Activated T-helper 1 cell treated with anti-CD3 and anti-CD28 coated beads, Interleukin-12 subunit alpha, Interleukin-12 subunit beta, Interleukin-2, Interleukin-4 antibody, amounts not matched to agents 30 ng/mL and 10 ng/mL and 1 ng/mL, durations not matched to agents 14 hours and 24 hours and 36 hours (primary cell): ENCODE data around the gene FLNA. TPM values are rescaled to one million over a fixed set of nuclear protein-coding genes. Genes with fewer than 3 reads are reported as not detected.
"Not testable (repeated sequence)": the region's sequence is repeated elsewhere in the genome, so short reads cannot be mapped to it uniquely, and the experiment has no call there.

ENCODE experiments used
- DNase-seq: peaks from one replicate; pipeline ENCODE4 v3.0.0; 2021; ENCODE audit warnings: low spot score
- H3K27ac Mint-ChIP-seq: one replicate; pipeline ENCODE4 v1.8.0; 2021; ENCODE audit warnings: mild to moderate bottlenecking, mixed read lengths
- H3K27me3 Mint-ChIP-seq: one replicate; pipeline ENCODE4 v1.8.0; 2022; ENCODE audit warnings: mild to moderate bottlenecking, moderate library complexity, mixed read lengths; ENCODE audit not compliant: insufficient read depth
- H3K36me3 Mint-ChIP-seq: one replicate; pipeline ENCODE4 v1.8.0; 2021; ENCODE audit warnings: low read depth, mixed read lengths
- H3K4me1 Mint-ChIP-seq: one replicate; pipeline ENCODE4 v1.8.0; 2021; ENCODE audit warnings: low read depth, mixed read lengths
- H3K4me3 Mint-ChIP-seq: one replicate; pipeline ENCODE4 v1.8.0; 2021; ENCODE audit warnings: mild to moderate bottlenecking, moderate library complexity, mixed read lengths
- H3K9me3 Mint-ChIP-seq: one replicate; pipeline ENCODE4 v1.8.0; 2021; ENCODE audit warnings: mixed read lengths
- intact Hi-C: fragments of 100-400 bp; cut with micrococcal nuclease; formaldehyde crosslinking; loops from one replicate; pipeline ENCODE4 v1.15.1; 2024
- total RNA-seq: library from RNA; stranded (reverse); gene quantifications from 2 replicates; pipeline ENCODE4 v1.2.3, GENCODE V29; 2022

Gene FLNA
- total RNA-seq, 1 donor from 2014 or later: 873 TPM

GRCh38 chrX:154396973-154397887 lies 22.8 kb upstream of the FLNA start:
- Mint-ChIP-seq H3K4me3 (peak overlapping the region; percentile 98), H3K9me3 (no peaks in the 10 kb centered on the region), H3K27ac (peak overlapping the region; percentile 99), H3K4me1 (peaks cover 8% of the 10 kb centered on the region), H3K27me3 (no peaks in the 10 kb centered on the region), H3K36me3 (peaks cover 20% of the 10 kb centered on the region)
- peak; percentile 59 for DNase-seq
- intact Hi-C loops: loop anchor here (5.0 to 10.0 kb wide), 3 partner anchors 135 to 672 kb away; partner anchors contain the start of genes ABCD1, ARHGAP4 and BCAP31

- H3K4me1 Mint-ChIP-seq, DNase-seq, H3K27me3 Mint-ChIP-seq, H3K27ac Mint-ChIP-seq, H3K9me3 Mint-ChIP-seq: not testable (repeated sequence)
- Mint-ChIP-seq H3K36me3 (peaks cover 20% of the 10 kb centered on the region), H3K4me3 (peak overlapping the region; percentile 98)
- intact Hi-C loops: loop anchor here (5.0 to 10.0 kb wide), 3 partner anchors 136 to 672 kb away; partner anchors contain the start of genes ABCD1, ARHGAP4 and BCAP31
Measured at GRCh38 chrX:154396363-154396762, 21.9 kb upstream of the FLNA start.

GRCh38 chrX:154389812-154390747 lies 15.6 kb upstream of the FLNA start:
- H3K9me3 Mint-ChIP-seq, DNase-seq, H3K27me3 Mint-ChIP-seq, H3K4me1 Mint-ChIP-seq, H3K4me3 Mint-ChIP-seq, H3K27ac Mint-ChIP-seq, H3K36me3 Mint-ChIP-seq: not testable (repeated sequence)
- intact Hi-C loops: loop anchor here (10.0 kb wide), 2 partner anchors 465 to 665 kb away; partner anchors contain the start of genes ABCD1, ARHGAP4 and BCAP31

GRCh38 chrX:154388649-154389048 lies 14.2 kb upstream of the FLNA start:
- DNase-seq, H3K4me3 Mint-ChIP-seq, H3K27me3 Mint-ChIP-seq, intact Hi-C loops, H3K4me1 Mint-ChIP-seq, H3K27ac Mint-ChIP-seq, H3K36me3 Mint-ChIP-seq, H3K9me3 Mint-ChIP-seq: not testable (repeated sequence)

- H3K27me3 Mint-ChIP-seq, DNase-seq, intact Hi-C loops, H3K9me3 Mint-ChIP-seq, H3K4me3 Mint-ChIP-seq, H3K4me1 Mint-ChIP-seq, H3K36me3 Mint-ChIP-seq, H3K27ac Mint-ChIP-seq: not testable (repeated sequence)
Measured at GRCh38 chrX:154388094-154388493, 13.7 kb upstream of the FLNA start.

GRCh38 chrX:154384284-154384892 lies 10.0 kb upstream of the FLNA start:
- Mint-ChIP-seq H3K36me3 (peaks cover 10% of the 10 kb centered on the region), H3K27me3 (no peaks in the 10 kb centered on the region), H3K9me3 (no peaks in the 10 kb centered on the region), H3K4me1 (no peaks in the 10 kb centered on the region), H3K4me3 (no peak overlapping the region), H3K27ac (no peak overlapping the region)
- intact Hi-C loops: no loop called here
- no peak for DNase-seq

GRCh38 chrX:154383359-154384283 lies 9.2 kb upstream of the FLNA start:
- Mint-ChIP-seq H3K27me3 (no peaks in the 10 kb centered on the region), H3K9me3 (no peaks in the 10 kb centered on the region), H3K27ac (peak overlapping the region; percentile 29), H3K4me3 (no peak overlapping the region), H3K36me3 (peaks cover 10% of the 10 kb centered on the region), H3K4me1 (no peaks in the 10 kb centered on the region)
- no peak for DNase-seq
- intact Hi-C loops: no loop called here

- no peak for DNase-seq
- Mint-ChIP-seq H3K9me3 (no peaks in the 10 kb centered on the region), H3K4me3 (no peak overlapping the region), H3K36me3 (peaks cover 10% of the 10 kb centered on the region), H3K27me3 (no peaks in the 10 kb centered on the region), H3K4me1 (no peaks in the 10 kb centered on the region), H3K27ac (no peak overlapping the region)
- intact Hi-C loops: no loop called here
Measured at GRCh38 chrX:154382483-154383069, 8.1 kb upstream of the FLNA start.

- Mint-ChIP-seq H3K36me3 (peaks cover 10% of the 10 kb centered on the region), H3K27me3 (no peaks in the 10 kb centered on the region), H3K4me3 (peak overlapping the region; percentile 7), H3K27ac (no peak overlapping the region), H3K4me1 (peaks cover 4% of the 10 kb centered on the region), H3K9me3 (no peaks in the 10 kb centered on the region)
- intact Hi-C loops: no loop called here
- no peak for DNase-seq
Measured at GRCh38 chrX:154381271-154381670, 6.8 kb upstream of the FLNA start.

- H3K4me1 Mint-ChIP-seq: peaks cover 4% of the 10 kb centered on the region
- no peaks in the 10 kb centered on the region for H3K27me3 Mint-ChIP-seq
- no peaks in the 10 kb centered on the region for H3K9me3 Mint-ChIP-seq
- peak overlapping the region; percentile 89 for H3K4me3 Mint-ChIP-seq
- DNase-seq: no peak
- peaks cover 10% of the 10 kb centered on the region for H3K36me3 Mint-ChIP-seq
- peak overlapping the region; percentile 78 for H3K27ac Mint-ChIP-seq
- intact Hi-C loops: no loop called here
Measured at GRCh38 chrX:154380787-154381186, 6.4 kb upstream of the FLNA start.

- peaks cover 4% of the 10 kb centered on the region for H3K4me1 Mint-ChIP-seq
- H3K27me3 Mint-ChIP-seq: no peaks in the 10 kb centered on the region
- DNase-seq: no peak
- H3K27ac Mint-ChIP-seq: peak overlapping the region; percentile 78
- peaks cover 10% of the 10 kb centered on the region for H3K36me3 Mint-ChIP-seq
- intact Hi-C loops: no loop called here
- H3K9me3 Mint-ChIP-seq: no peaks in the 10 kb centered on the region
- H3K4me3 Mint-ChIP-seq: peak overlapping the region; percentile 89
Measured at GRCh38 chrX:154380153-154380552, 5.7 kb upstream of the FLNA start.
